ENCODE data around the gene OSBP. TPM values are rescaled to one million over a fixed set of nuclear protein-coding genes. Genes with fewer than 3 reads are reported as not detected.

Gene OSBP
- total and polyA plus RNA-seq, 11 donors, result 12.0 to 48.3 (median 32.3) TPM

GRCh38 chr11:59534676-59535075 is 80.9 kb downstream of the OSBP start:
- no peak for ATAC-seq
- intact Hi-C loops (cut with DNase I), result loop anchor here in 9 of 10 donors (5.0 to 10.0 kb wide), 7 partner anchors 83 to 270 kb away; partner anchors contain the start of genes PATL1 (in 2 of the 9) and OSBP (in 1 of the 9)

GRCh38 chr11:59532620-59533019 is 83.0 kb downstream of the OSBP start:
- Histone ChIP-seq H3K4me3 (no peak overlapping the region), H3K27ac (no peak overlapping the region), H3K36me3 (no peaks in the 10 kb centered on the region), H3K9me3 (no peaks in the 10 kb centered on the region), H3K4me1 (peaks cover 0 to 10% (median 0%) of the 10 kb centered on the region in 12 donors), H3K27me3 (no peaks in the 10 kb centered on the region)
- WGBS, 4 donors, result 74 to 81% (median 77%) methylated on average over 2 of the region's 2 CpGs
- intact Hi-C loops (cut with DNase I), result loop anchor here in 4 of 10 donors (10.0 kb wide), 1 partner anchor 272 kb away; no protein-coding TSS in a partner anchor
- DNase-seq (no peak), ATAC-seq (no peak)
- TF ChIP-seq POLR2A (IDR thresholded peaks at IDR 0.05) (no peak), CTCF (IDR thresholded peaks at IDR 0.05) (no peak)

More at GRCh38 chr11:59534676-59535075, 80.9 kb downstream of the OSBP start:
- 90 to 100% (median 96%) methylated on average over 1 of the region's 1 CpG for WGBS, 4 donors
- no peaks in the 10 kb centered on the region for H3K36me3 ChIP-seq
- TF ChIP-seq CTCF (IDR thresholded peaks at IDR 0.05), result no peak
- TF ChIP-seq POLR2A (IDR thresholded peaks at IDR 0.05), result no peak
- H3K4me1 ChIP-seq, result peaks cover 0 to 10% (median 0%) of the 10 kb centered on the region in 12 donors
- DNase-seq, result no peak
- no peak overlapping the region for H3K27ac ChIP-seq
- H3K4me3 ChIP-seq, result no peak overlapping the region
- H3K27me3 ChIP-seq, result no peaks in the 10 kb centered on the region
- H3K9me3 ChIP-seq, result no peaks in the 10 kb centered on the region

GRCh38 chr11:59528711-59529110 is 86.9 kb downstream of the OSBP start:
- Histone ChIP-seq H3K4me1 (no peaks in the 10 kb centered on the region), H3K27ac (no peak overlapping the region), H3K9me3 (no peaks in the 10 kb centered on the region), H3K27me3 (peaks cover 0 to 4% (median 0%) of the 10 kb centered on the region in 9 donors), H3K36me3 (no peaks in the 10 kb centered on the region), H3K4me3 (no peak overlapping the region)
- ATAC-seq (no peak), DNase-seq (no peak)
- TF ChIP-seq CTCF (IDR thresholded peaks at IDR 0.05), result no peak
- no peak for TF ChIP-seq POLR2A (IDR thresholded peaks at IDR 0.05)
- intact Hi-C loops (cut with DNase I), result no loop called here
- WGBS, 4 donors, result 53 to 64% (median 56%) methylated on average over 7 of the region's 7 CpGs

Small RNA genes lying within 50 kb of the gene (microRNA-seq; reads per million reads assigned to microRNA genes)
- 0 to 0.19 (median 0) reads per million in 4 donors for gene MIR3162

Other genes starting within 250 kb of the OSBP start
- gene OR5A2, start 189.4 kb downstream of the OSBP start, total RNA-seq, result not detected
- not detected for gene OR5A2, start 189.4 kb downstream of the OSBP start, polyA plus RNA-seq
- gene OR5A1, start 179.3 kb downstream of the OSBP start, total RNA-seq, result not detected
- not detected for gene OR5A1, start 179.3 kb downstream of the OSBP start, polyA plus RNA-seq
- gene OR4D6, start 158.8 kb downstream of the OSBP start, total RNA-seq, result not detected
- not detected for gene OR4D6, start 158.8 kb downstream of the OSBP start, polyA plus RNA-seq
- not detected for gene OR4D10, start 142.5 kb downstream of the OSBP start, total RNA-seq
- gene OR4D10, start 142.5 kb downstream of the OSBP start, polyA plus RNA-seq, result not detected
- gene OR4D11, start 112.2 kb downstream of the OSBP start, total RNA-seq, result not detected
- gene OR4D11, start 112.2 kb downstream of the OSBP start, polyA plus RNA-seq, result not detected
- not detected for gene OR4D9, start 104.2 kb downstream of the OSBP start, total RNA-seq
- not detected for gene OR4D9, start 104.2 kb downstream of the OSBP start, polyA plus RNA-seq
- gene PATL1, start 53.3 kb upstream of the OSBP start, total RNA-seq, result 10 to 100 TPM; 14.4 to 33.3 (median 24.8) TPM
- gene PATL1, start 53.3 kb upstream of the OSBP start, polyA plus RNA-seq, result 10 to 100 TPM in 1 of 2 donors, 1 to 10 TPM in 1; 9.3 to 23.9 TPM
- not detected for gene OR10V1, start 98.1 kb upstream of the OSBP start, total RNA-seq
- gene OR10V1, start 98.1 kb upstream of the OSBP start, polyA plus RNA-seq, result not detected
- gene STX3, start 139.6 kb upstream of the OSBP start, total RNA-seq, result 10 to 100 TPM in 4 of 9 donors, 1 to 10 TPM in 5; 7.7 to 16.5 (median 10.0) TPM
- 10 to 100 TPM in 1 of 2 donors, 1 to 10 TPM in 1; 6.8 to 16.6 TPM for gene STX3, start 139.6 kb upstream of the OSBP start, polyA plus RNA-seq
- 100 to 1,000 TPM in 1 of 9 donors, 10 to 100 TPM in 8; 59.3 to 117 (median 84.9) TPM for gene MRPL16, start 195.0 kb upstream of the OSBP start, total RNA-seq
- gene MRPL16, start 195.0 kb upstream of the OSBP start, polyA plus RNA-seq, result 100 to 1,000 TPM in 1 of 2 donors, 10 to 100 TPM in 1; 73.6 to 124 TPM
- not detected for gene CBLIF, start 229.7 kb upstream of the OSBP start, total RNA-seq
- gene CBLIF, start 229.7 kb upstream of the OSBP start, polyA plus RNA-seq, result not detected

Data from heart left ventricle (tissue), 16 donors.